Natural killer cell (primary cell): ENCODE measurements around the gene ATMIN. TPM values are rescaled to one million over a fixed set of nuclear protein-coding genes. Genes with fewer than 3 reads are reported as not detected.

Experiments
- ATAC-seq, 3 donors: fragments of 150-1000 bp in 2 of 3; fragments of 200-7000 bp in 1 of 3; cut with Tn5 transposase; 1 replicate in 1 of 3; 2 replicates in 2 of 3; pipeline ENCODE4 v1.10.0; 2021; ENCODE audit warnings: mild to moderate bottlenecking in 2 of 3, moderate library complexity in 2 of 3
- DNase-seq, 2 donors: peaks; one replicate each; pipeline versions ENCODE4 v3.0.0 to v3.0.0-alpha.2; 2013 to 2021; ENCODE audit warnings: mixed read lengths in 1 of 2
- H3K27ac ChIP-seq: one replicate; pipeline ENCODE4 v1.5.1; 2013; ENCODE audit warnings: mild to moderate bottlenecking, low read length
- H3K27me3 ChIP-seq: one replicate; pipeline ENCODE4 v1.6.1; 2013; ENCODE audit warnings: low read length; ENCODE audit not compliant: control insufficient read depth, insufficient read depth
- H3K36me3 ChIP-seq: one replicate; pipeline ENCODE4 v1.6.1; 2013; ENCODE audit warnings: low read length; ENCODE audit not compliant: control insufficient read depth, insufficient read depth
- H3K4me1 ChIP-seq: one replicate; pipeline ENCODE4 v1.6.1; 2013; ENCODE audit warnings: low read length; ENCODE audit not compliant: control insufficient read depth, insufficient read depth
- H3K4me3 ChIP-seq: one replicate; pipeline ENCODE4 v1.5.1; 2013; ENCODE audit warnings: low read length
- H3K9me3 ChIP-seq: one replicate; pipeline ENCODE4 v1.6.1; 2013; ENCODE audit warnings: low read length; ENCODE audit not compliant: control insufficient read depth, insufficient read depth
- H3K27ac Mint-ChIP-seq, 2 donors: one replicate each; pipeline ENCODE4 v1.8.0; 2022; ENCODE audit warnings: mild to moderate bottlenecking in 2 of 2, mixed read lengths in 2 of 2, moderate library complexity in 1 of 2
- H3K27me3 Mint-ChIP-seq, 2 donors: one replicate each; pipeline ENCODE4 v1.8.0; 2022; ENCODE audit warnings: low read depth in 2 of 2, mixed read lengths in 2 of 2
- H3K36me3 Mint-ChIP-seq: one replicate; pipeline ENCODE4 v1.8.0; 2022; ENCODE audit warnings: mixed read lengths
- H3K4me1 Mint-ChIP-seq, 2 donors: one replicate each; pipeline ENCODE4 v1.8.0; 2022; ENCODE audit warnings: mixed read lengths in 2 of 2
- H3K4me3 Mint-ChIP-seq: one replicate; pipeline ENCODE4 v1.8.0; 2022; ENCODE audit warnings: mild to moderate bottlenecking, moderate library complexity, mixed read lengths
- H3K9me3 Mint-ChIP-seq, 2 donors: one replicate each; pipeline ENCODE4 v1.8.0; 2022; ENCODE audit warnings: mixed read lengths in 2 of 2
- CTCF ChIP-seq: fragments of 200-600 bp; IDR thresholded peaks from one replicate; pipeline ENCODE4 v1.8.0; 2022; ENCODE audit warnings: antibody characterized with exemption
- WGBS: methylation state at CpG from one replicate; pipeline ENCODE4 v1.1.7; 2013; ENCODE audit warnings: missing lambda C conversion rate; ENCODE audit not compliant: insufficient coverage; 5-methylcytosine and 5-hydroxymethylcytosine counted together
- intact Hi-C: fragments of 100-400 bp; cut with micrococcal nuclease; formaldehyde crosslinking; loops from one replicate; pipeline ENCODE4 v1.14.2; 2022
- total RNA-seq, 4 donors: library from RNA; stranded (reverse); fragments of 120-200 nt in 1 of 4; gene quantifications; one replicate each; pipeline versions ENCODE4 v1.2.3 to v1.2.4, GENCODE V29; 2013 to 2022

The ATMIN gene
- total RNA-seq, 3 donors from 2014 or later (not counting 1 experiment from before 2014, with no cell fraction given) = 35.3 to 51.8 (median 39.9) TPM

- no peak overlapping the region for H3K4me3 ChIP-seq
- no peak for TF ChIP-seq CTCF
- intact Hi-C loops = no loop called here
- H3K4me1 Mint-ChIP-seq = no peaks in the 10 kb centered on the region
- H3K36me3 ChIP-seq = no peaks in the 10 kb centered on the region
- peaks cover 0 to 4% of the 10 kb centered on the region in 2 donors for H3K27me3 Mint-ChIP-seq
- H3K4me3 Mint-ChIP-seq = no peak overlapping the region
- no peaks in the 10 kb centered on the region for H3K4me1 ChIP-seq
- H3K27ac ChIP-seq = no peak overlapping the region
- no peak for ATAC-seq
- H3K36me3 Mint-ChIP-seq = peaks cover 18% of the 10 kb centered on the region
- H3K27ac Mint-ChIP-seq = no peak overlapping the region
- H3K9me3 Mint-ChIP-seq = peaks cover 4 to 10% of the 10 kb centered on the region in 2 donors
- H3K27me3 ChIP-seq = no peaks in the 10 kb centered on the region
- DNase-seq = no peak
- H3K9me3 ChIP-seq = peaks cover 5% of the 10 kb centered on the region
- 90% methylated on average over 11 of the region's 11 CpGs for WGBS
Observed at GRCh38 chr16:81053761-81054160, 18.1 kb downstream of the ATMIN start.

- no peaks in the 10 kb centered on the region for H3K4me1 Mint-ChIP-seq
- H3K27ac Mint-ChIP-seq = no peak overlapping the region
- no peaks in the 10 kb centered on the region for H3K27me3 Mint-ChIP-seq
- Histone ChIP-seq H3K27me3 (no peaks in the 10 kb centered on the region), H3K4me3 (no peak overlapping the region), H3K36me3 (no peaks in the 10 kb centered on the region), H3K9me3 (no peaks in the 10 kb centered on the region), H3K27ac (no peak overlapping the region), H3K4me1 (no peaks in the 10 kb centered on the region)
- H3K36me3 Mint-ChIP-seq = no peaks in the 10 kb centered on the region
- intact Hi-C loops = no loop called here
- DNase-seq (no peak), ATAC-seq (no peak)
- no peaks in the 10 kb centered on the region for H3K9me3 Mint-ChIP-seq
- TF ChIP-seq CTCF = no peak
- WGBS = 83% methylated on average over 14 of the region's 14 CpGs
- H3K4me3 Mint-ChIP-seq = no peak overlapping the region
Observed at GRCh38 chr16:81060576-81061306, 25.1 kb downstream of the ATMIN start.

- TF ChIP-seq CTCF = no peak
- no peak overlapping the region for H3K27ac ChIP-seq
- H3K27ac Mint-ChIP-seq = no peak overlapping the region
- no peaks in the 10 kb centered on the region for H3K9me3 Mint-ChIP-seq
- H3K4me1 ChIP-seq = no peaks in the 10 kb centered on the region
- 87% methylated on average over 10 of the region's 10 CpGs for WGBS
- no peaks in the 10 kb centered on the region for H3K4me1 Mint-ChIP-seq
- ATAC-seq = no peak
- intact Hi-C loops = no loop called here
- H3K36me3 Mint-ChIP-seq = no peaks in the 10 kb centered on the region
- H3K9me3 ChIP-seq = no peaks in the 10 kb centered on the region
- H3K27me3 ChIP-seq = no peaks in the 10 kb centered on the region
- DNase-seq = no peak
- H3K4me3 Mint-ChIP-seq = no peak overlapping the region
- H3K27me3 Mint-ChIP-seq = no peaks in the 10 kb centered on the region
- H3K4me3 ChIP-seq = no peak overlapping the region
- H3K36me3 ChIP-seq = no peaks in the 10 kb centered on the region
Observed at GRCh38 chr16:81061307-81061640, 25.6 kb downstream of the ATMIN start.
